RWPE2 (cell line): ENCODE results near the gene TBCK.

Source experiments
- ATAC-seq: fragments of 200-7000 bp; cut with Tn5 transposase; 3 replicates; pipeline ENCODE4 v1.9.1; 2021; ENCODE audit warnings: low read depth
- DNase-seq: peaks from one replicate; pipeline ENCODE4 v3.0.0-alpha.2; 2020; ENCODE audit warnings: low spot score
- H3K27ac ChIP-seq: fragments of 450-650 bp; 2 replicates; pipeline ENCODE4 v1.5.1; 2017; ENCODE audit warnings: mild to moderate bottlenecking; ENCODE audit not compliant: poor library complexity, severe bottlenecking
- H3K27me3 ChIP-seq: fragments of 250-450 bp; sonication (Bioruptor Pico); 2 replicates; pipeline ENCODE4 v1.5.1; 2021; ENCODE audit warnings: mild to moderate bottlenecking, moderate library complexity; ENCODE audit not compliant: insufficient read depth, poor library complexity, severe bottlenecking
- H3K36me3 ChIP-seq: fragments of 250-450 bp; sonication (Bioruptor Pico); 2 replicates; pipeline ENCODE4 v1.5.1; 2020; ENCODE audit warnings: low read depth, mild to moderate bottlenecking, moderate library complexity
- H3K4me1 ChIP-seq: fragments of 250-450 bp; sonication (Bioruptor Pico); 2 replicates; pipeline ENCODE4 v1.5.1; 2021; ENCODE audit warnings: mild to moderate bottlenecking, moderate library complexity; ENCODE audit not compliant: insufficient read depth, poor library complexity, severe bottlenecking
- H3K4me3 ChIP-seq: fragments of 250-450 bp; sonication (Bioruptor Pico); 2 replicates; pipeline ENCODE4 v1.5.1; 2021; ENCODE audit warnings: mild to moderate bottlenecking, moderate library complexity; ENCODE audit not compliant: severe bottlenecking
- H3K9me3 ChIP-seq: fragments of 250-450 bp; sonication (Bioruptor Pico); 2 replicates; pipeline ENCODE4 v1.5.1; 2021; ENCODE audit warnings: mild to moderate bottlenecking, moderate library complexity; ENCODE audit not compliant: severe bottlenecking
- CTCF ChIP-seq: fragments of 450-650 bp; IDR thresholded peaks from one replicate; pipeline ENCODE4 v1.5.1; 2017; ENCODE audit warnings: mild to moderate bottlenecking, moderate library complexity; ENCODE audit not compliant: poor library complexity, severe bottlenecking

The TBCK gene

DNA sequence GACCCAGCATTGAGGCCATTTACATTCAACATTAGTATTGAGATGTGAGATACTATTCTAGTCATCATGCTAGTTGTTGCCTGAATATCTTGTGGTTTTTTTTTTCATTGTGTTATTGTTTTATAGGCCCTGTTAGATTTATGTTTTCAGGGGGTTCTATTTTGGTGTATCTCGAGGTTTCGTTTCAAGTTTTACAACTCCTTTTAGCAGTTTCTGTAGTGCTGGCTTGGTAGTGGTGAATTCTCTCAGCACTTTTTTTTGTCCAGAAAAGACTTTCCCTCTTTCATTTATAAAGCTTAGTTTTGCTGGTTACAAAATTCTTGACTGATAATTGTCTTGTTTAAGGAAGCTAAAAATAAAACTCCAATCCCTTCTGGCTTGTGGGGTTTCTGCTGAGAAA is 305.2 kb downstream of the TBCK start:
- no peaks in the 10 kb centered on the region for H3K4me1 ChIP-seq
- H3K27ac ChIP-seq, result no peak overlapping the region
- no peaks in the 10 kb centered on the region for H3K36me3 ChIP-seq
- H3K4me3 ChIP-seq, result no peak overlapping the region
- no peaks in the 10 kb centered on the region for H3K9me3 ChIP-seq
- no peak for ATAC-seq
- no peak for TF ChIP-seq CTCF
- H3K27me3 ChIP-seq, result no peaks in the 10 kb centered on the region
- no peak for DNase-seq

DNA sequence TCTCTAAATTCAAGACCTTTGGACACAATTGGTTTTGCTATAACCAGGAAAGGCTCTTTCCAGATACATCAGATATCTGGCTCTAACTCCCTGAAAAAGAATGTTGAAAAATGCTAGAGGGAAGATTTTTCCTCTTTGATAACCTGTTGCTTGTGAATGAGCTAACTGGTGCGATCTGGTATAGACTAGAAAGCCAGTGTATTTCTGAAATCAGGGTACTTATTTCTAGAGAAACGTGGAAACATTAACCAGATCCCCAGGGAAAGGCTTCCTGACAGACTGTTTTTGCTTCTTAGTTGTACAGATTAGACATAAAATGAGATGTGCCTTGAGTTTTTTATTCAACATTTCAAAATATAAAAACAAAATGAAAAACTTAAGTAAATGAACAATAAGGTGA is 313.0 kb downstream of the TBCK start:
- no peak for TF ChIP-seq CTCF
- H3K9me3 ChIP-seq, result no peaks in the 10 kb centered on the region
- H3K27ac ChIP-seq, result no peak overlapping the region
- DNase-seq (no peak), ATAC-seq (no peak)
- H3K4me3 ChIP-seq, result no peak overlapping the region
- H3K4me1 ChIP-seq, result no peaks in the 10 kb centered on the region
- no peaks in the 10 kb centered on the region for H3K27me3 ChIP-seq
- no peaks in the 10 kb centered on the region for H3K36me3 ChIP-seq

GRCh38 chr4:105998171-105999063 is 317.6 kb downstream of the TBCK start:
- DNase-seq (no peak), ATAC-seq (no peak)
- Histone ChIP-seq H3K4me3 (no peak overlapping the region), H3K36me3 (no peaks in the 10 kb centered on the region), H3K27me3 (no peaks in the 10 kb centered on the region), H3K27ac (no peak overlapping the region), H3K4me1 (no peaks in the 10 kb centered on the region), H3K9me3 (no peaks in the 10 kb centered on the region)
- no peak for TF ChIP-seq CTCF

GRCh38 chr4:105996845-105997244 is 319.2 kb downstream of the TBCK start:
- DNase-seq (no peak), ATAC-seq (no peak)
- Histone ChIP-seq H3K36me3 (no peaks in the 10 kb centered on the region), H3K4me3 (no peak overlapping the region), H3K27ac (no peak overlapping the region), H3K9me3 (no peaks in the 10 kb centered on the region), H3K27me3 (no peaks in the 10 kb centered on the region), H3K4me1 (peaks cover 5% of the 10 kb centered on the region)
- TF ChIP-seq CTCF, result no peak
